Activated CD4-positive, alpha-beta T cell treated with anti-CD3 and anti-CD28 coated beads for 24 hours (primary cell): ENCODE results near the gene JAG1.

Experiments used
- DNase-seq, 2 donors: peaks; one replicate each; pipeline ENCODE4 v3.0.0-alpha.2; 2020; ENCODE audit warnings: low read depth in 2 of 2

Gene JAG1

DNA sequence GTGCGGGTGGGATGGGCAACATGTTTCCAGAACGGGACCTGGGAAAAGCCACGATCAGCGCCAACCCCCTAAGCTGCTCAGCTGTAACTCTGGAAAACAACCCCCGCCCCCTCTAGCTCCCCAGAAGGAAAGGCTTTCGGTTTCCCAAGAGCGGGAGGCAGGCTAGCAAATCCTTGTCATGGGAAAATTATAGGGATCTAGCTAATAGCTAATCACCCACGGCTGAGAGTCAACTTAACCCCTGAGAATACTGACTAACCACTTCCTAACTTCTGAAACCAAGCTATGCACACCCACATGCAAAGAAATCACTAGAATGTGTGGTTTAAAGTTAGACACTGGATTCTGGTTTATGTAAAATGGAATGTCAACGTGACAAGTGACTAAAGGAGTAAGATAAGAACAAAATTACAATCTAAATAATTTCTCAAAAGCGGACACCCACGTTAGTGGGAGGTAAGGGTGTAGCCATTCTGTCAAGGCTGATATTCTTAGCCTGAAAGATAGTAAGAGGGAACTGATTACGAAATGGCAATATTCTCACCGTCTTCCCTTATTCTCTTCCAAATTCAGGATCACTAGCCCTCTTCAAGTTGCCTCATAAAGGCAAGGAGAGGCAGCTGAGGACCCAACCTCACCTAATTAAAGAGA is 20.1 kb downstream of the JAG1 start:
- DNase-seq, result no peak

DNA sequence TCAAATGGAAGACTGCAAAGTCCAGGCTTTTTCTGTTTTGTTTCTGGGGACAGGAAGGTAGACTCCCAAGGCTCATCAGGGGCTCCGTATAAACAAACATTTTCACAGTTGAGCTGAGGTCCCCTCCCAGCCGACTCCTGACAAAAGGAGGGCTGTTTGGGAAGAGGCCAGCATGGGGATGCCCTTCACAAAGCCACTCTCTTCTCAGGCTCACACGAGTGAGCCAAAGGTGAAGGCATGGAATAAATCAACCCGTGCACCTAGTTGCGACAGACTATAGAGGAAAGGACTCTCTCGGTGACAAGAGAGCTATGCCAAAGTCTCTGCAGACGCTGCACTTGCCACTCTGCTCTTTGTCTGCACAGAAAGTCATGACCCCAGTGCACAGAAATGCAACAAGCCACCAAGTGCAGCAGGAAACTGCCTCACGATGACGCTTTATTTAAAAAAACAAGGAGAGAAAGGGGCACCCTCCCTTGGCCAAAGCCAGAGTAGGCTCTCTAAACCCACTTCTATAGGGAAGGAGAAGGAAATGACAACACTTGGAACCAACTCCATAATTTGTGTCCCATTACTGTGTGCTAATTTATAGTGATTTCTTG is 21.0 kb downstream of the JAG1 start:
- no peak for DNase-seq

DNA sequence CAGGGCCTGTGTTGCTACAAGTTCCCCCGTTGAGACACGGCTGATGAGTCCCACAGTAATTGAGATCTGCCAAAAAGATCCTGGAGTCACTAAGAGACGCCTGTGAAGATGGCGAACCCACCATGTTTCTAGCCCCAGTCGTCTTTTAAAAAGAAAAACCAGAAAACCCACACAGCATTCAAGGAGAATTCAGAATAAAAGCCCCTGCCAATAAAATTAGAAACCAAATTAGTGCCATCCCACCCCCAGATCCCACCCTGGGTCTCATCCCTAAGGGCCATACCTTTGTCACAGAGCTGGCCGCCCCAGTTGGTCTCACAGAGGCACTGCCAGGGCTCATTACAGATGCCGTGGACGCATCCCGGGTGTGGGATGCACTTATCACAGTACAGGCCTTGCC is 21.6 kb downstream of the JAG1 start:
- no peak for DNase-seq

DNA sequence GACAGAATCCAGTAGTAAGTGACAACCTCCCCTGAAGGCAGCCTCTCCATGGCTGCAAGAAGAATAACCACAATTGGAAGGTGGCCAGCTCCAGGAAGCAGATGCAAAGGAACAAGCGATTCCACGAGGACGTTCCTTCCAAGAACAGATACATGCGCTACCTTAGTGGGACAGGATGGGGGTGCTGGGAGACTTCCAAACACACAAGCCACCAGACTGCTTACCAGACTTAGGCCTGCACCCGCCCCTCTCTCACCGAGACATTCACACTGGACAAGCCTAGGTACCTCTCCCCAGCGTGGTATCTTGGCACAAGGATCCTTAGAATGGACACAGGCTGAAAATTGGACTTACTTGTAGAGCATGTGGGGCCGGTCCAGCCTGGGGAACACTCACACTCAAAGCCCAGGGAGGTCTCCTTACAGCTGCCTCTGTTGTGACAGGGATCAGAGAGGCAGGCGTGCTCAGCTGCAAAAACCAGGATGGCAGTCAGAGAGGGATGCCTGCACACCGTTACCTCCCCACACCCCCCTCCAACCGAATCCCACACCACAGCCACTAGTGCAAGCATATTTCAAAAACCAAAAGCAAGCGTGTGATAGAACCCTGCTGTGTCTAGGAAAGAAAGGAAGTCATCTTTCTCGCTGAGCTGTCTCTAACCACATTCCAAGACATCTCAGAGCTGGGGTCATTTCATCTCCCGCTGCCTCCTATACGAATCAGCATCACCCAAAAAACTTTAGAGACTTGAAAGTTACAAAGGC is 22.4 kb downstream of the JAG1 start:
- DNase-seq, result no peak

DNA sequence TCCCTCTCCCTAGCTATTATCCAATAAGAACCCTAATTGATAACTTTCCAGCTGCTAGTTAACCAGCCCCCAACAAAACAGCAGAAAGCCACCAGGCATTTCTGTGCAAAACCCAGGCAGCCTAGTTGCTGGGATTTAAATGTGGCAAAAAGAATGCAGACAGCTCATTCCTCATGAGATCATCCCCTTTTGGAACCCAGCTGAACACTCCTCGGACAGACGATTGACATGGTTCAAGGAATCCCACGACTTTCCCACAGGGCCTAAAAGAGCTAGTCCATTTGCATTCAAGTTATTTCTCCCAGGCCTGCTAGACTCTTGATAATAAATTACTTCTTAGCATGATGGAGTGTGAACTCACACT is 24.0 kb downstream of the JAG1 start:
- no peak for DNase-seq

DNA sequence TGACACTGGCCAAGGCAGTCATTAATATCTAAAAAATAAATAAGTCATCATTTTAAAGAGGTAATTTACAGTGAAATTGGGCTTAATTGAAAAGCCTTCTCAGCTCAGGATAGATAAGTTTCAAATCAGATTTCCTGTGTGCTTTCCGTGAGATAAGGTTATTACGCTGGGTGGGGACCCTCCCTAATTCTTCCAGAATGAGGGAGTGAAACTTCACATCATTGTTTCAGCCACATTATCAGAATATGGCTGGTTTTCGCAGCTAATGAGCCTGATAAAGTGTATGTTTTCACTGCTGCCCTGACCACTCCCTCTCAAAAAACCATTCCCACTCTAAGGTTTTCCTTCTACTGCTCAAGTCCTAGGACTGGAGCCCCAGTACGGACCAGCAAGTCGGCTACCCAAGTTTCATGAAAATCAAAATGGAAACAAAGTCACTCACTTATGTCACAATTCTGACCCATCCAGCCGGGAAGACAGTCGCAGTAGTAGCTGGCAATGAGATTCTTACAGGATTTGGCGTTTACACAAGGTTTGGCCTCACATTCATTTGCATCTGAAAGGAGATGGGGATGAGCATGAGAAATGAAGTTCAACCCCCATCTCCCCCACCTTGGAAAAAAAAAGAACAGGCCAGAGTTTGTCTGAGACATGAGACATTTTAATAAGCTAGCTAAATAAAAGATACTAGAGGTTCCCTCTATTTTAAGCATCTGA is 24.6 kb downstream of the JAG1 start:
- no peak for DNase-seq

DNA sequence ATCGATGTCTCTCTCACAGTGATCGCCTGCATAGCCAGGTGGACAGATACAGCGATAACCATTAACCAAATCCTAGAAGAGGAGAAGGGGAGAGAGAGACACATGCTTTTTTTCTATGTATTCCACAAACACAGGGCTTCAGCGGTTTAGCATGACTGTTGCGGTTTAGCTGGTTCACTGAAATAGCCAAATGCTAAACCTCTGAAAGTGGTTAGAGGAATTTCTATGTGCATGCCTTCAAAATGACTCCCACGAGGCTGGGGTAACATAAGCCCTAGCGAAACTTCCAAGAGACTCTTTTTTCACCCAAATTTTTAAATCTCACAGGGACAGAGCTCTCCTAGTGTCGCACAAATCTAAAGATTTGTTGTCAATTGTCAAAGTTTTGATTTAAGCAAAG is 25.1 kb downstream of the JAG1 start:
- DNase-seq, result no peak

DNA sequence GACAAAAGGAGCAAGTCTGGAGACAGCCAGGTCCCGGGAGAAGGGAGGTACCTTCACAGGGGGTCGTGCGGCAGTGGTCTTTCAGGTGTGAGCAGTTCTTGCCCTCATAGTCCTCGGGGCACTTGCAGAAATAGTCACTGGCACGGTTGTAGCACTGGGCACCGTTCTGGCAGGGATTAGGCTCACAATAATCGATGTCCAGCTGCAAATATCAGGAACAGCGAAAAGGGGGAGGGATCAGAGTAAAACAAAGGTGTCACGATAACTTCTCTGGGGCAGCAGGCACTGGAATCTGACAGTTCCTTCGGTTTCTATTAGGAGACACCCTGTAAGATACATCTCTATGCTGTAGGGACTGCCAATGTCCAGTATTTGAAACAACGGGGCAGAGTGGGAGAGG is 25.9 kb downstream of the JAG1 start:
- no peak for DNase-seq

DNA sequence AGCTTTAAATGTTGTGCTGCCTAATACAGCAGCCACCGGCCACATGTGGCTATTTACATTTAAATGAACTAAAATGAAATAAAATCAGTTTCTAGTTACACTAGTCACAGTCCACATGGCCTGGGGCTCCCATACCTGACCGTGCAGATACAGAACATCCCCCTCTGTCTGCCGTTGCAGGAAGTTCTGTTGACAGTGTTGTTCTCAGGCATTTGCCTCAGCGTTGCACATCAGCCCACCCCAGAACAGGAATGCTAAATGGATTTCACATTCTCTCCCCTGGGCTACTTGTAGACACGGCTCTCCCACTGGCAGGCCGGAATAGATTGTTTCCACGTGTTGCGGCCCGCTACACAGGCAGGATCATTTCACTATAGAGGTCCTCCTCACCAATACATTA is 26.3 kb downstream of the JAG1 start:
- DNase-seq, result no peak

DNA sequence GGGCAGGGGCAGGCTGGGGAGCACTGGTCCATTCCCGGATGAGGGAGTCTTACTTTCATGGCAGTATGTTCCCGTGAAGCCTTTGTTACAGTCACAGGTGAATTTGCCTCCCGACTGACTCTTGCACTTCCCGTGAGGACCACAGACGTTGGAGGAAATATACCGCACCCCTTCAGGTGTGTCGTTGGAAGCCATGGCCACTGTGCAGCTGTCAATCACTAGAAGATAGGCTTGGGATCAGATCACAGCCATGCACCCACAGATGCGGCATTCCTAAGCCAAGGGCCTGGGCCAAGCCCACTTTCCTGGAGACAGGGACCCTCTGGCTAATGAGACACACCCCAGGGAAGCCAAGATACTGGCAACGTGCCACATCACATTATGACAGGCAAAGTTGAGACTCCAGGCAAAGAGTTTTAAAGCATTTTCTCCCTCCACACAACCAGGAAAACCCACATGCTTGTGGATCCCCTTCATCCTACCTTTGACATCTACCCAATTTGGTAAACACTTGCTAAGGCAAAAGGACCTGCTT is 26.8 kb downstream of the JAG1 start:
- DNase-seq, result no peak

DNA sequence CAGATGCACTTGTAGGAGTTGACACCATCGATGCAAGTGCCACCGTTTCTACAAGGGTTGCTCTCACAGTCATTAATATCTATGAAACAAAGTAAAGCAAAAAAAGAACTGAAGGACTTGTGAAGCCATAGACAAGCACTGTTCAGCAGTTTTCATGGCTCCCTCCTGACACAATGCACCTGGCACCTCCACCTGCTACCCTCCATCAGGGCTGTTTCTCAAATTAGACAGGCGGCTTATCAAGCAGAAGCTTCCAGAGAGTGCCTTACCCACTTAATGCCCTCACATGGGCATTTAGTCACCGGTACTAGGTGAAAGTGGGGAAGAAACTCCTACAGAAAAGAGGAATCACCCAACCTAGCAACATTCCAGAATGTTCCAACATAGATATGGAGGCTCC is 27.8 kb downstream of the JAG1 start:
- DNase-seq, result no peak

DNA sequence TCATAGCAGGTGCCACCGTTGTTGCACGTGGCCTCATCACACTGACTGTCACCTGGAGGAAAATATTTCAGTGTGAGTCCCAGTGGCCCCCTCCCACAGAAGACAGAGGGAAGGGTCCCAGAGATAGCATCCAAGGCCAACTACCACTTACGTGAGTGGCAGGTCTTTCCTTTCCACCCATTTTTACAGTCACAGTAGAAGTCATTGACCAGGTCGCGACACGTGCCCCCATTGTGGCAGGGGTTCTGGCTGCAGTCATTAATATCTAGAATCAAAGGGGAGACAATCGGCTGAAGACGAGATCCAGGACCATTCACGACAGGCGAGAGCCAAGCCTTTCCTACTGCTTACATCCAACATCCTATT is 28.6 kb downstream of the JAG1 start:
- no peak for DNase-seq

DNA sequence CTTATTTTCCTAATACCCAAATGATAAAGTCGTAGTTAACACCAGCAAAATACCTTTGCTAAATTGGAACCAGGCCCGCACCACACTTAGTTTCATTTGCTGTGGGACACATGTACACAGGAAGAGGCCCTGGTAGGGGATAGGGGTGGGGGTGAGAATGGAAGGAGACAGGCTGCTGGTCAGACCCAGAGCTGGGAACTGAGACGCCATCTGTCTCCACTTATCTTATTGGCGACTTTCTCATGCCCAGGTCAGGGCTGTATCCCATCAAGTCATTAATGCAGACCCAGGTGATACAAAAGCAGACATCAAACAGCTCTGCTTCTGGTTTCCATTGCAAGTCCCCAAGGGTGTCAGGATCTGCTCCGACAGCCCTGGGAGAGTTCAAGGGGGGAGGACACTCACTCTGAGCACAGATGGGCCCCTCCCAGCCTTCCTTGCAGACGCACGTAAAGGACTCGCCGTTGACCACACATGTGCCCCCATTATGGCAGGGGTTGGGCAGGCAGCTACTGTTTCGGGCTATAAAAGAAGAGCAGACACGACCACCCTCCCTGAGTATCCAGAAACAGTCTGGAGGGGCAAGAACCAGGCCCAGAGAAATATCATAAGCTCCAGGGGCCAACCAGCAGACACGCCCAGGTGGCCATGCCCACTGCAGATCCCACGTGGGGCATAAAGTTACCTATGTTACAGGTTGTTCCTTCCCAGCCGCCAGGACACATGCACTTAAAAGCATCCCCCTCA is 29.2 kb downstream of the JAG1 start:
- no peak for DNase-seq

DNA sequence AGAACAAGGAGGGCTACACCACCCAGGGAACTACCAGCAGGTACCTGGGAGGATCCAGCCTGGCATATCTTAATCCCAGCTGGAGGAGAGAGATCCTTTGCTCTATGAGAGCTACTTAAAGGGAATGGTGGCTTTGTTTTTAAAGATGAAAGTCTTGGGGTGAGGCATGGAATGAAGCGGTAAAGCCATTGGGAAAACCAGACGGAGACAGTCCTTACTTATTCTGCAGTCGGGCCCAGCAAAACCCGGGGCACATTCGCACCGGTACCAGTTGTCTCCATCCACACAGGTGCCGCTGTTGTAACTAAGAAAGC is 30.3 kb downstream of the JAG1 start:
- DNase-seq, result no peak

DNA sequence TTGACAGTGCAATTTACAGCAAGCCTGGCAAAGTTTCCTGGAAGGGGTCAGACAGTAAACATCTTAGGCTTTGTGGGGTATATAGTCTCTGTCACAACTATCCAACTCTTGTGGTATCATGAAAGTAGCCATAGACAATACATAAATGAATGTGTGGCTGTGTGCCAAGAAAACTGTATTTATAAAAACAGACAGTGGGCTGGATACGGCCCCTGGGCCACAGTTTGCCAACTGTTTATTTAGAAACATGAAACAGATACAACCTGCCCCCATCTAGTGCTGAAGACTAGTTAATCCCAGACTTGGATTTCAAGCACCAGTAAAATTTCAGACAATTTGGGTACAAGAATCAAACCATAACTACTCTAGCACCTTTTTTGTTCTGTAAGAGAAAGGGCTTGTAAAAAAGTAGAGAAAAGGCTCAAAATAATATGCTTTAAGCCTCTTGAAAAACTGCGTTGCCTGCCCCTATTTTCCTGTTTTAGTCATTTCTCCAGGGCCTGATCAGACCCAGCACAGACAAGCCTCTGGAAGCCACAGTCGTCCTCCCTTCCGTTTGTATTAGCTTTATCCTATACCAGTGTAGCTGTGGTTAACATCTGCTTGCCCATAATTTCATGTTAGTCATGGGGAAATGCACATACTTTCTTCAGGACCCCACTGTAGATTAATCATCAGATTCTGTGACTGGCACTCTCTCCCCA is 30.8 kb downstream of the JAG1 start:
- DNase-seq, result no peak

DNA sequence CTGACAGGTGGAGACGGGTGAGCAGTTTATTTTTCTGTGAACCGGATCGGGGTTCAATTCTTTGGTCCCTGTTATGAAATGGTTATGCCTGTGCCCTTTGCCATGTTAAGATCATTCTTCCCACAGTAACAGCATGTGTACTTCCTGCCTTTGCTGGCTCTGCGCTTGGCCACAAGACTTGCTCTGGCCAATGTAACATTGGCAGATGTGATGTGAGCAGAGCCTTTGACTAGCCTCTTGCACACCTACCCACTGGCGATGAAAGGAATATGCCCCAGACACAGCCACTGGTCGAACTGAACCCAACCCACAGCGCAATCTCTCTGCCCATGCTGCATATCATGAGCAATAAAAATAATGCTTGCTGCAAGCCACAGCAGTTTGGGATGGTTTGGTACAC is 31.9 kb downstream of the JAG1 start:
- no peak for DNase-seq

DNA sequence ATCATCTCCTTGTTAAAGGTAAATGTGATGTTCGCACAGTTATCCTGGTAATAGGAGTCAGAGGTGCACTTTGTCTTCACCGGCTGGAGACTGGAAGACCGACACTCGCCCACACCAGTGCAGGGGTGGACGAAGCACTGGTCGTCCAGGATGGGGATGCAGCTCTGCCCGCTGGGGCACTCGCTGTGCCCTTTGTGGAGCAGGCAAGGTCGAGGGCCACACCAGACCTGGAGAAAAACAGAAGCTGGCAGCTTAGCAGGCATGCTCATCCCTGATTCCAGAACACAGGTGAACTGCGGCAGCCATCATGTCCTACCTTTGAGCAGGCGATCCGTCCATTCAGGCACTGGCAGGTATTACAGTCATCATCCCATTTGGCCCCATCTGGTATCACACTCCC is 32.3 kb downstream of the JAG1 start:
- DNase-seq, result no peak

DNA sequence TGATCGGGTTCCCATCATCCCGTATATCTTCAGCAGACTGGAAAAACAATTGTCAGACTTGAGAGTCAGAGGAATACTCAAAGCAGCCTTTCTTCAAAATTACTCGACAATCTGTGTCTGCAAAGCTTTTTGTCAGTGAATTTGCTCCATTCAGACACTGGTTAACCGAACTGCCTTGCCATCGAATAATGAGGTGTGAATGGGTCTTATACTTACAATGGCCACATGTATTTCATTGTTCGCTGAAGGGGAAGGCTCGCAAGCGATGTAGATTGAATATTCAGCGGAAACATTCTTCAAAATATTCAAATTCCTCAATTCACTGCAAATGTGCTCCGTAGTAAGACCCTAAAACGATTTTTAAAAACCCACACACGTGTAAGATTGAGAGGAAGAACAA is 32.9 kb downstream of the JAG1 start:
- DNase-seq, result no peak

DNA sequence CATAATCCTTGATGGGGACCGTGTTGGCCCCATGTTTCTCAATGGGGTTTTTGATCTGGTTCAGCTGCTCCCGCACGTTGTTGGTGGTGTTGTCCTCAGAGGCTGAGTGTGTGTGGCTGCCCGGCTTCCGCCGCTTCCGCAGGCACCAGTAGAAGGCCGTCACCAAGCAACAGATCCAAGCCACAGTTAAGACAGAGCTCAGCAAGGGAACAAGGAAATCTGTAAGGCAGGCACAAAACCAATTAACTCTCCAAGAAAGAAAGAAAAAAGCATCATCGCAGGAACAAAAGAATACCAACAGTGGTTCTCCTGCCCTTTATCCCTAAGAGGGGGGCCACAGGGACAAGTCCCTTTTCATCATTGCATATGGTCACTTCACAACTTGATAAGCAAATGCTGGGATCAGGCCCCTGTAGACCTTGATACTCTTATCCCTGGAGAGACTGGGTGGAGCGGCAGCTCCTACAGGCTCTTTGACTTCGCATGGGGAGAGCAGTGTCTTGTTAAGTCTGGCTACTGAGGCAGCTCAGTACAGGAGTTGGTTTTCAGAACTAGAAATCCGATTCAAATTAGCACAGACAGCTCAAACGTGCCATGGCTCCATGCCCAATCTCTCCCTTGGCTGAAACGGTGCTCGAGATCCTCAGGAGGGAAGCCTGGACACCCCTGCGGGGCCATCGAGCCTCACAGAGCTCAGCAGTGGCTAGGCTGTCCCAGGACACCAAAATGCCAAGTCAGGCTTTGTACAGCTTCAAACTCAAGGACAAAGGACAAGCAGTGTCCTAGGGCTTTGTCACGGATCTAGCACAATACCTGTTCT is 33.9 kb downstream of the JAG1 start:
- no peak for DNase-seq

DNA sequence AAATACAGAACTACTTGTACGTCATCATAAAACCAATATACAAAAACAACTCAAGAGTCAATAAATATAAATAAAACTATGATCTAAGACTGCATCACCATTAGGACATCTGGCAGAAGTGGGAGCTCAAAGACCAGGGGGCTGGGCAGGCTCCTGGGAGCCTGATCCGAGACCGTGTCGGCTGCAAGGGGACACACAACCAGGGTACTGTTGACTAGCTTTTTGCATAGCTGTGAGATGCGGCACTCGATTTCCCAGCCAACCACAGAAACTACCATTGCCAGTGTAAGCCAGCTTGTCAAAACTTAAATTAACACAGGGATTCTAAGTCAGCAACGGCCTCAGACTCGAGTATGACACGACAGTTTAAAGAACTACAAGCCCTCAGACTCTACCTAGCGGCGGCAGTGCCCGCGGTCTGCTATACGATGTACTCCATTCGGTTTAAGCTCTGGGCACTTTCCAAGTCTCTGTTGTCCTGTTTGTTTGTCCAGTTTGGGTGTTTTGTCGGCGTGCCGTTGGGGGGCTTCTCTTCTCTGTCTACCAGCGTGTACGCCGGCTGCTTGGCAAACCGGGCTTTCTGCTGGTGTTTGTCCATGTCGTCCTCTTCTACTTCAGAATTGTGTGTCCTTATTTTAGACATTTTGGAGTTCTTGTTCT is 34.6 kb downstream of the JAG1 start:
- no peak for DNase-seq
